GM19395 (cell line): Measurements from ENCODE around the gene KCNQ2.

Experiments
- ATAC-seq: cut with Tn5 transposase; IDR thresholded peaks from one replicate; pipeline ENCODE4 v1.9.1; 2021; ENCODE audit warnings: mild to moderate bottlenecking, moderate library complexity; ENCODE audit not compliant: unreplicated experiment

Gene KCNQ2

DNA sequence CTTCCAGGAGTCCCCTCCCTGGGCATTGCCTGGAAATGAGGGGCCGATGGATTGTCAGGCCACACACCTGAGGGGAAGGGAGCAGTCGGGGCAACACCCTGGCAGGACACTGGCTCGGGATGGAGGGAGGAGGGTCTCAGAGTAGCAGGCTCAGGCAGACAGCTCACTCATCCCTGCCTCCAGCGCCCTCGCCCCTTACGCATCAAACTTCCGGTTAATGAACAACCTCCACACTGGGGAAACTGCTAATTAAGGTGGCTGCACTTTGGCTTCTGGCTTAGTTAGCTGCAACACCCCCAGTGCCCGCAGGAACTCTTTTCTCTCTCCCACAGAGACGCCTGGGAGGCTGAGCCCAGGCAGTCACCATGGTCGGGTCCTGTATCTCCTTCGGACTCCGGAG is 98.0 kb downstream of the KCNQ2 start:
- no peak for ATAC-seq

DNA sequence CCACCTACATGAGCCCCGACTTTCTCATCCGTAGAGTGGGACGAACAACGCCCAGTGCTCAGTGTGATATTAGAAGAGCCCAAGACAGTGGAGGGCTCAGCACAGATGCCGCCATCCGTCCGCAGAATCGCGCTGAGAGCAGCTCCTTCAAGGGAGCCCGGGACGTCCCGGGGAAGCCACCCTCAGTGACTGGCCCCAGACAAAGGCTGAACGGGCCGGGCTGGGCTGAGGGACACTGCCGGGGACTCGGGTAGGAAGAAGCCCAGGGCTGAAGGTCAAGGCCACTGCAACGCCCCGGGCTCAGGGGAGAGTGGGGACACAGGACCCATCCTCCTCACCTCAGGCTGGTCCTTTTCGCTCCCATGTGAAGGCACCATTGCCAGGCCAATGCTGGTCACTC is 98.5 kb downstream of the KCNQ2 start:
- ATAC-seq = no peak

DNA sequence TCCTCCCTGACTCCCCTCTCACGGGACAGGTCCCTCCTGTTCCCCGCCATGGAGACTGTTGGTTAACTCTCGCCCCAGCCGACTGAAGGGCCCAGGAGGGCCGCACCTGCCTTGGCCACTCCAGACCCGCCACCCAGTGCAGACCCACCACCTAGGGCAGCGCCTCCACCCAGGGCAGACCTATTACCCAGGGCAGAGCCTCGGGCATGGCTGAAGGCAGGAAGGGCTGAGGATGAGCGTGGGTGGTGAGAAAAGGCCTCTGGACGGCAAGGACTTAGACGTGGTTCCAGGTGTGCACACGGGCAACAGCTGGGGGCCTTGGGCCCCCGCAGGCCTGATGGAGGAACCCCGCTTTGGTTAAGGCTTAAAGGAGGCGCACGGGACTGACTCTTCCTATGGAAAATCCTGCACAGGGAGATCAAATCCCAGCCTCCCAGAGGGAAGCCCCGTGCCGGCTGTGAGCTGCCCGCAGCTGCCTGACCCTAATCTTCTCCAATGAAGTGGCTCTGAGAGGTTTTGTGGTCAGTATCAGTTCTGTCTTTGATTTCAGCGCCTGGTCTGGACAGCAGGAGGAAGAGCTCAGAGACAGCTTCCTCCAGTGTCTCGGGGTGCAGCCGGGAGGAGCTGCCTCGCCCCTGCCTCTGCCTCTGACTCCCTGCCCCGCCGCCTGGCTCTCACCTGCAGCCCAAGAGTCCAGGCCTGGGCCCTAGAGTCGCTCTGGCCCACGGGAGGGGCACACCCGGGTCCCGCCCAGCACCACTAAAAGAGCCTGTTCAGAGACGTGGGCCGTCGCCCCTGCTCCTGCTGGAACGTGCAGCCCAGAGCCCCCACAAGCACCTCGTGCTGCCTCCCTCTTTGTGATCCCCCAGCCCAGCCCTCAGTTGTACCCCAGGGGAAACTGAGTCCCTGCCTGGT is 99.2 kb downstream of the KCNQ2 start:
- ATAC-seq = no peak

GRCh38 chr20:63371291-63371865 is 101.1 kb downstream of the KCNQ2 start:
- no peak for ATAC-seq

GRCh38 chr20:63370618-63371187 is 101.8 kb downstream of the KCNQ2 start:
- no peak for ATAC-seq

DNA sequence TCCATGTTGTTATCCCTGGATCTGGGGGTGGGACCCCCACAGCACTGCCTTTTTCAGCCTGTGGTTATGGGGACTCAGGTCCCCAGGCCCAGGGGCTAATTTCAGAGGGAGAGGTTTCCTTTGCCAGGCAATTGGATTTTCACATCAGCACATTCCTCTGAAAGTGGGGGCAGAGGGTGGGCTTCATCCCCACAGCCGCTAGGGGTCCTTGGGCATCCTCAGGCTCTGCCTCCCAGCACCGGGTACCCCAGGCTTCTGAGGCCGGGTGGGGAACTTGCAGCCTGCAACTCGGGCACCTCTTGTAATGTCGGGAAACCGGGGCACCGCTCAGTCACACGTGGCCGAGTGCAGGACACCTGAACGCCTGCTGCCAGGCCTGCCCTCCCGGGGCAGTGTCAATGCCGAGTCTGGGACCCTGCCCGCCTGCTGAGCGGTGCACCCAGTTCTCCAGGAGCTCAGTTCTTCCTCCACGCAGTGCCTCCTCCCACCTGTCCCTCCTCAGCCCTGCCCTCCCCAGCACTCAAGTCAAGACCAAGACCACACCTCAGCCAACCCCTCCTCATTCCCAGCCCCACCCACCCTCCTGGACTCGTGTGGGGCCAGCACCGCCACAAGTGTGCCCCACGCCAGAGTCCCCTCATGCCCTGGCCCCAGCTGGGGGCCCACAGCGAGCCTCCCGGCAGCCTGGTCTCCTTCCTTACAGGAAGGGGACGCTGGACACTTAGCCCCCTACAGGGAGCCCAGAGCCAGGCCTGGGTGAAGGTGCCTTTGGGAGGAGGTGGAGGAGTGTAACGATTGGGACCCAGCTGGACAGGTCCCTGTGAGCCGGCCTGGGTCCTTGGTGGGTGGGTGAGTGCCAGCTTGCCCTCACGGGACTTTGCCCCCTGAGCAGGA is 102.5 kb downstream of the KCNQ2 start:
- ATAC-seq = no peak

GRCh38 chr20:63369024-63369530 is 103.4 kb downstream of the KCNQ2 start:
- ATAC-seq = no peak

DNA sequence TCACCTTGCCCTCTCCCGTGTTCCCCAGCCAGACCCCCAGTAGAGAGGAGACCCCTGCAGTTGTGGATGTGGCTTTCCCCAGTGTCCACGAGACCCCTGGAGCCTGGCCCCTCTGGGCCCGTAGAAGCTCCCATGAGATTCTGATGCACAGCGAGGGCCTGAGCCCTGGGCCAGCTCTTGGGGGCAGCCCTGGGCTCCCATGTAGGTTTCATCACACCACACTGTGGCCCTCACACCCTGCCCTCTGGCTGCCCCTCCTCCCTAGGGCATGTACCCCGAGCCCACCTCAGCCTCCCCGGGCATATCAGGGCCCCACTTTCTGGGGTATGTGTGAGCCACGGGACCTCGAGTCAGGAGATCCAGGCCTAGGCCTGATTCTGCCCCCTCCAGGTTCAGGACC is 104.3 kb downstream of the KCNQ2 start:
- ATAC-seq = no peak

- ATAC-seq = no peak
Measured at GRCh38 chr20:63367446-63368055, 104.9 kb downstream of the KCNQ2 start.

DNA sequence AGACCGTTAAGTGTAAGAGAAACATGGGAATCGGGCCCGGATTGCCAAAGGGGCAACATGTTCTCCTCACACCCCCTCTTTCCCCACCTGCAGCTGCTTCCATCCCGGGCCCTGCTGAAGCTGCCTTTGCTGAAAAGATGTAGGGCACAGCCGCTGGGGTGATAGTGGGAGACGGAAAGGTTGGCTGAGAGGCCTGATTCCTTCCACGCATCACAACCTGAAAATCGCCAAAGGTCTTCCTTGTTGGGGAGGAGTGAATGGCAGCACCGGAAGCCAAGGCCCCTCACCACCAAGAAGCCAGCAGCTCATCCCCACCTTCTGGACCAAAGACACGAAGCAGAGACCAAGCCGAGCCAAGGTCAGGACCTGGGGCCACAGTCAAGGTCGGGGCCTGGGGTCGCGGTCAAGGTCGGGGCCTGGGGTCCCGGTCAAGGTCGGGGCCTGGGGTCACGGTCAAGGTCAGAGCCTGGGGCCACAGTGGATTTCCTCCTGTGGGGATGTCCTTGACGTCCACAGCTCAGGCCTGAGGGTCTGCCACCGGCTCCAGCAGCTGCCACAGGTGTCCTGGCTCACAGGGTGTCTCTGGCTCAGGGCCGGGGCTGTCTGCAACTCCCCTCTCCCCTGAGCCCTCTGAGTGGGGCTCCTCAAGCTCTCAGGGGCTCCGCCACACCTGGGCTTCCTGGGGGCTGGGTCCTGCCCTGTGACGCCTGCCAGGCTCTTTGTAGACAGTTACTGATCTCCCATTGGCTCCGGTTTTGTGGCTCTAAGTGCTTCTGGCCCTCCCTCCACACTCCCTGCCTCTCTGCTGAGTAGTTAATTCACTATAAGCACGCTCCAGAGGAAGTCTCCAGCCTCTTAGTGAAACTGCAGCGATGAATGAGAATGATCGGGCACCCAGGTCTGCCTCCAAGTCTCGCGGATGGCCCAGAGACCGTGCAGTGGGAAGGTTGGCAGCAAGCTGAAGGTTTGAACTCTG is 105.8 kb downstream of the KCNQ2 start:
- no peak for ATAC-seq

- no peak for ATAC-seq
Measured at GRCh38 chr20:63365601-63366389, 106.7 kb downstream of the KCNQ2 start.

- no peak for ATAC-seq
Measured at GRCh38 chr20:63364801-63365585, 107.5 kb downstream of the KCNQ2 start.

DNA sequence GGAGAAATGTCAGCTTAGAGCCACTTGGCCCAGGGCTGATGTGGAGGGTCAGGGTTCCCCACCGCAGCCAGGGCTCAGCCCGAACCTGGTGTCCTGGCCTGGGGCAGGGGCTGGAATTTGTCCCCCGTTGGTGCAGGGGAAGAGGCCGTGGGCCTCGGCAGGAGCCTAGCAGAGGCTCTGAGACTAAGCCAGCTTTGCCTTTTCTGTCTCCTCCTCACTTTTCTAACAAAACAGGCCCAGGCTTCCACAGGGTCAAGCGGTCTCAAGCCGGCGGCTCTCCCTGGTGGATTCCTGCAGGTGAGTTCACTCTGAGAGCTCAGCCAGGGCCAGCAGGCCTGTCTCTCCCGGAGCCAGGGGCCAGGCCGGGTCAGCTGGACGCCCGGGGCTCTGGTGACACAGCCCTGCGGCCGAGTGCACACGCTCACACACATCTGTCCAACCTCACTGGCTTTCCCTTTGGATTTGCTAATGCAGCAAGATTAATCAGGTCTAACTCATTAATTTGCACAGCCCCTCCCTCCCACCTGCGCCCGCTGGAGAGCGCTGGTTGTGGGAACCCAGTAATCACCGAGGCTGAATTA is 108.4 kb downstream of the KCNQ2 start:
- no peak for ATAC-seq

DNA sequence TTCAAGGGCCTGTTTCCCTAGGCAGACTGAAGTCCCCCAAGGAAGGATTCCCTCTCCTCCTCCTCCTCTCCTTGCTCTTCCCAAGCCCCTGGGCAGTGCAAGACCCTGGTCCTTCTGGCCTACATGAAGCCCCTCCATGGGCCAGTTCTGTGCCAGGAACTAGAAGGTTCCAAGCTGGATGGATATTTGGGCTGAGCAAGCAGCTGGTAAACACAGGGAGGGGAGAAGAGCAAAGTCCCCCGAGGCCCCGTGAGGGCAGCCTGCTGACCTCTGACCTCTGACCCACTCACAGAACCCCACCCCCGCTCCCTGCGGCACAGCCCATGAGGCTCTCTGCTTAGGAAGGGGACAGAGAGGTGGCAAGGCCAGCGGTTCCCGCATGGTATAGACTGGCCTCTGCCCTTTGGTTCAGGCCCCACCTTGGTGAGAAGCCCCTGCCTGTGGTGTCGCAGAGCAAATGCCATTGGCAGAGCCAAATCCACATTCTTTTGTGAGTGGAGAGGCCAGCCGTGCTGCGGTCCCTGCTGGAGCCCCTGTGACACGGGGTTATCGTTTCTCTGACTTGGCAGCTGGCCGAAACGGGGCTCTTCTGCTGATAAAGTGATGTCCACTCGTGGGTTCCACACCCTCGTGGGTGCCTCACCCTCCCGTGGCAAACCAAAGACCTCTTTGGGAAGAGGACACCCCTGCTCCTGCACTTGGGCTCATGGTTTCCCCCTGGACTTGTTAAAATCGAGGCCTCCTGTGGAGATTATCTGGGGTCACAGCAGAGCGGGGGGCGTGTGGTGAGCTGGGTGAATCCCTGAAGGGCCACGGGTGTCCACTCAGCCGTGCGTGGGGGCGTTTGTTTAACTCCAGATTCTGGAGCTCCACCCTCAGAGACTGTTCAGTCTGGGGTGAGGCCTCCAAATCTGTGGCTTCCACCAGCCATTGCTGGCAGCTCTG is 109.2 kb downstream of the KCNQ2 start:
- no peak for ATAC-seq

GRCh38 chr20:63362436-63363009 is 109.9 kb downstream of the KCNQ2 start:
- ATAC-seq = no peak
